ENCODE results near the gene FBXO40.
"Not testable (repeated sequence)": the region's sequence is repeated elsewhere in the genome, so short reads cannot be mapped to it uniquely, and the experiment has no call there.

FBXO40 gene

GRCh38 chr3:121557426-121557934 is 35.7 kb upstream of the FBXO40 start:
- TF ChIP-seq, protein P1, sequence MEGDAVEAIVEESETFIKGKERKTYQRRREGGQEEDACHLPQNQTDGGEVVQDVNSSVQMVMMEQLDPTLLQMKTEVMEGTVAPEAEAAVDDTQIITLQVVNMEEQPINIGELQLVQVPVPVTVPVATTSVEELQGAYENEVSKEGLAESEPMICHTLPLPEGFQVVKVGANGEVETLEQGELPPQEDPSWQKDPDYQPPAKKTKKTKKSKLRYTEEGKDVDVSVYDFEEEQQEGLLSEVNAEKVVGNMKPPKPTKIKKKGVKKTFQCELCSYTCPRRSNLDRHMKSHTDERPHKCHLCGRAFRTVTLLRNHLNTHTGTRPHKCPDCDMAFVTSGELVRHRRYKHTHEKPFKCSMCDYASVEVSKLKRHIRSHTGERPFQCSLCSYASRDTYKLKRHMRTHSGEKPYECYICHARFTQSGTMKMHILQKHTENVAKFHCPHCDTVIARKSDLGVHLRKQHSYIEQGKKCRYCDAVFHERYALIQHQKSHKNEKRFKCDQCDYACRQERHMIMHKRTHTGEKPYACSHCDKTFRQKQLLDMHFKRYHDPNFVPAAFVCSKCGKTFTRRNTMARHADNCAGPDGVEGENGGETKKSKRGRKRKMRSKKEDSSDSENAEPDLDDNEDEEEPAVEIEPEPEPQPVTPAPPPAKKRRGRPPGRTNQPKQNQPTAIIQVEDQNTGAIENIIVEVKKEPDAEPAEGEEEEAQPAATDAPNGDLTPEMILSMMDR (IDR thresholded peaks at IDR 0.05; ENCODE audit: insufficient read depth, low read depth, low read length, missing control alignments), result no peak
- DNase-seq (ENCODE audit: low read depth), result no peak
- no peak overlapping the region for H3K4me3 ChIP-seq (ENCODE audit: low read length)

- H3K4me3 ChIP-seq (ENCODE audit: low read length), result no peak overlapping the region
- no peak for DNase-seq (ENCODE audit: low read depth)
- TF ChIP-seq, protein P1 (IDR thresholded peaks at IDR 0.05; ENCODE audit: insufficient read depth, low read depth, low read length, missing control alignments), result no peak
These were observed 31.0 kb upstream of the FBXO40 start for GRCh38 chr3:121562148-121562547.

GRCh38 chr3:121566773-121567172 is 26.4 kb upstream of the FBXO40 start:
- H3K4me3 ChIP-seq (ENCODE audit: low read length), result no peak overlapping the region
- peak; percentile 16 for DNase-seq (ENCODE audit: low read depth)
- TF ChIP-seq, protein P1 (IDR thresholded peaks at IDR 0.05; ENCODE audit: insufficient read depth, low read depth, low read length, missing control alignments), result no peak

DNA sequence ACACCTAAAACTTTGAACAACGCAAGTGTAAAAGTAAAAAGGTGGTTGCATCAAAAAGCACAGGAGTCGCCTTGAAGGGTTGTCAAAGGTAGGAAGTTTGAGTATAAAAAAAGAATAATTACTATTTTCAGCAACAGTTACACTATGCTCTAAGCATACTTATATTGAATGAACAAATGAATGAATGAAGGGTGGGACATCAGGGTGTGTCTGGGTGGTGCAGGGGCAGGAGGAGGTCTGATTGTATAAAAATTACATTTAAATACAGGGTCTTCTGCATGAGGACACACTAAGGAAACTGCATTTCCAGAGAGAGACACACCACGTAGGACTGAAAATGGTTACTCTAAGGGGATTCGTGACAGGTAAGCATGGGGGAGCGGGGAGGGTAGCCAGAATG is 25.5 kb upstream of the FBXO40 start, which contains the start of gene ARGFX:
Gene ARGFX, plus strand, starts transcription at position 301 of the 400 bp plus-strand sequence. CDS start 2,765 bp downstream, outside the sequence.
- no peak for DNase-seq (ENCODE audit: low read depth)
- no peak within 1 kb of the TSS for H3K4me3 ChIP-seq (ENCODE audit: low read length)
- TF ChIP-seq, protein P1 (IDR thresholded peaks at IDR 0.05; ENCODE audit: insufficient read depth, low read depth, low read length, missing control alignments), result no peak

GRCh38 chr3:121574449-121574848 is 18.7 kb upstream of the FBXO40 start:
- H3K4me3 ChIP-seq (ENCODE audit: low read length), result no peak overlapping the region
- DNase-seq (ENCODE audit: low read depth), result peak; percentile 79
- TF ChIP-seq, protein P1 (IDR thresholded peaks at IDR 0.05; ENCODE audit: insufficient read depth, low read depth, low read length, missing control alignments), result no peak

GRCh38 chr3:121581691-121582090 is 11.5 kb upstream of the FBXO40 start:
- H3K4me3 ChIP-seq (ENCODE audit: low read length), result no peak overlapping the region
- no peak for DNase-seq (ENCODE audit: low read depth)
- TF ChIP-seq, protein P1 (IDR thresholded peaks at IDR 0.05; ENCODE audit: insufficient read depth, low read depth, low read length, missing control alignments), result no peak

DNA sequence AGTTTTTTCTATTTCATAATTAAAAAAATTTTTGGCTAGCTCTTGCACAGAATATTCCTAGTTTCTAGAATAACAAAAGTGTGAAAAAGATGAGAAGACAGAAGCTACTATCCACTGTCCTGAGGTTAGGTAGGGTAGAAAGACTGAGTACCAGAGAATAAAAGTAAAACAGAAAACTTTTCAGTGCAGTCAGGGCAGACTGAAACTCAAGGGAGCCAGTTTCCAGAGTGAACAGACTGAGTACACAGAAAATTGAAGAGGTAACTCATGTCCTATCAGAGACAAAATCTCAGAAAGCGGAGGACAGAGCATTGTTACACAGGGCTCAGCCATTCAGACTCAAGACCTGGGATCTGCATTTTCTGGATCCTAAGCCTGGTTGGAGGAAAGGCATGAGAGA is 8.8 kb upstream of the FBXO40 start:
- TF ChIP-seq, protein P1 (IDR thresholded peaks at IDR 0.05; ENCODE audit: insufficient read depth, low read depth, low read length, missing control alignments), result no peak

GRCh38 chr3:121593806-121594205 is 627 bp downstream of the FBXO40 start:
- not testable (repeated sequence) for H3K4me3 ChIP-seq (ENCODE audit: low read length); DNase-seq (ENCODE audit: low read depth)

More for the DNA sequence above, 8.8 kb upstream of the FBXO40 start:
- DNase-seq (ENCODE audit: low read depth), result no peak
- no peak overlapping the region for H3K4me3 ChIP-seq (ENCODE audit: low read length)
